VCaP (cell line): ENCODE data around the gene ADRA1B.

Experiments used
- H3K27ac ChIP-seq: fragments of 450-650 bp; 2 replicates; pipeline ENCODE4 v1.5.1; 2017
- CTCF ChIP-seq: fragments of 450-650 bp; conservative IDR thresholded peaks from 2 replicates; pipeline ENCODE4 v1.5.1; 2017; ENCODE audit warnings: mild to moderate bottlenecking, moderate library complexity

Gene ADRA1B

GRCh38 chr5:159902444-159903121, 13.7 kb upstream of the ADRA1B start:
- no peak for TF ChIP-seq CTCF
- no peak overlapping the region for H3K27ac ChIP-seq

GRCh38 chr5:159903131-159903530, 13.2 kb upstream of the ADRA1B start:
- no peak overlapping the region for H3K27ac ChIP-seq
- no peak for TF ChIP-seq CTCF

- TF ChIP-seq CTCF: no peak
- H3K27ac ChIP-seq: no peak overlapping the region
Measured at GRCh38 chr5:159904874-159905273, 11.4 kb upstream of the ADRA1B start.

- no peak for TF ChIP-seq CTCF
- H3K27ac ChIP-seq: no peak overlapping the region
Measured at GRCh38 chr5:159905496-159905895, 10.8 kb upstream of the ADRA1B start.

- no peak overlapping the region for H3K27ac ChIP-seq
- TF ChIP-seq CTCF: no peak
Measured at GRCh38 chr5:159906463-159906862, 9.8 kb upstream of the ADRA1B start.

- H3K27ac ChIP-seq: no peak overlapping the region
- no peak for TF ChIP-seq CTCF
Measured at GRCh38 chr5:159906943-159907342, 9.3 kb upstream of the ADRA1B start.

- no peak overlapping the region for H3K27ac ChIP-seq
- no peak for TF ChIP-seq CTCF
Measured at GRCh38 chr5:159907689-159908590, 8.3 kb upstream of the ADRA1B start.
